IgD-negative memory B cell (primary cell): ENCODE measurements around the gene KRT74. TPM values are rescaled to one million over a fixed set of nuclear protein-coding genes. Genes with fewer than 3 reads are reported as not detected.
A peak's percentile ranks its signal among the peaks of the same experiment; 100 is the strongest.
"Not testable (repeated sequence)": the region's sequence is repeated elsewhere in the genome, so short reads cannot be mapped to it uniquely, and the experiment has no call there.

ENCODE experiments used
- H3K27ac Mint-ChIP-seq, 3 donors: one replicate each; pipeline ENCODE4 v1.8.0; 2020 to 2022; ENCODE audit warnings: mild to moderate bottlenecking in 3 of 3, mixed read lengths in 3 of 3, moderate library complexity in 1 of 3
- H3K27me3 Mint-ChIP-seq: one replicate; pipeline ENCODE4 v1.8.0; 2021; ENCODE audit warnings: mixed read lengths
- H3K36me3 Mint-ChIP-seq: one replicate; pipeline ENCODE4 v1.8.0; 2020; ENCODE audit warnings: mild to moderate bottlenecking, mixed read lengths
- H3K4me1 Mint-ChIP-seq, 3 donors: one replicate each; pipeline ENCODE4 v1.8.0; 2020 to 2022; ENCODE audit warnings: mixed read lengths in 3 of 3, mild to moderate bottlenecking in 1 of 3
- H3K4me3 Mint-ChIP-seq, 4 donors: one replicate each; pipeline ENCODE4 v1.8.0; 2020 to 2022; ENCODE audit warnings: mild to moderate bottlenecking in 4 of 4, mixed read lengths in 4 of 4, moderate library complexity in 3 of 4
- H3K9me3 Mint-ChIP-seq, 3 donors: one replicate each; pipeline ENCODE4 v1.8.0; 2020 to 2021; ENCODE audit warnings: mixed read lengths in 3 of 3, mild to moderate bottlenecking in 1 of 3
- polyA plus RNA-seq: library from polyadenylated mRNA; unstranded; fragments of 300-500 nt; fragmentation: Illumina TruSeq; gene quantifications from one replicate; pipeline ENCODE4 v1.2.3, GENCODE V29; 2021

The KRT74 gene
- polyA plus RNA-seq, 1 donor from 2014 or later: not detected

DNA sequence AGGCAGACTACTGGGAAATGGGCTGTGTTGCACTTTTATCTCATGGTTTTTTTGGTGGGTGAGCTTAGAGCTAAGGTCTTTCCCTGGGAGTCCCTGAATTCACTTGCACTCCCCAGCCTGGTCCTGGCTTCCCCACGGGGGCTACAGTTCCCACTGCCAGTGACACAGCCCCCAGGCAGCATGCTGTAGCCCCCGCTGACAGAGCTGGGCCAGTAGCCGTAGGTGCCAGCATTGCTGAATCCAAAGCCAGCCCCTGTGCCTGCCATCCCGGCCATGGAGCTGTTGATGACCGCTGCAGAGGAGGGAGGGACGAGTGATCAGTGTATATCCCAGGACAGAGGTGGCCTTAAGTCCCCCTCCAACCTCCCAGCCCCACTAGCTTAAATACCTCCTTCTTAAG, 34.5 kb upstream of the KRT74 start:
- Mint-ChIP-seq H3K4me1 (peaks cover 0 to 2% (median 0%) of the 10 kb centered on the region in 3 donors), H3K27ac (no peak overlapping the region), H3K27me3 (peaks cover 32% of the 10 kb centered on the region), H3K36me3 (no peaks in the 10 kb centered on the region), H3K4me3 (no peak overlapping the region), H3K9me3 (no peaks in the 10 kb centered on the region)

DNA sequence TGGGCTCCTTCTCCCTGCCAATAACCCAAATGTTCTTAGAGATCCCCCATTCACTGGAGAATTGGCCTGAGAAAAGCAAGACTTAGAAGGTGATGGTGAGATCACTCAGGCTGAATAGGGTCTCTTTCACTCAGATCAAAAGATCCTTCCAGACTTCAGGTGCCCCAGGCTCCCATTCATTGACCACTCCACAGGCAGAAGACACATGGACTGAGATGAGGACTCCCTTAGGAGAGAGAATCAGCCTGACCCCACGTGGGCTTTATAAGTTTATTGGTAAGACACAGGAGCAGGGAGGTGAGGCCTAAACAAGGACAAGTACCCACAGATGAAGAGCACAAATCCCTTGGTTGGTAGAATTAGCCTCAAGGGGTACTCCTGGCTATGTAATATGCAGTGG, 33.7 kb upstream of the KRT74 start:
- peaks cover 32% of the 10 kb centered on the region for H3K27me3 Mint-ChIP-seq
- peaks cover 0 to 2% (median 0%) of the 10 kb centered on the region in 3 donors for H3K4me1 Mint-ChIP-seq
- no peak overlapping the region for H3K27ac Mint-ChIP-seq
- H3K9me3 Mint-ChIP-seq: no peaks in the 10 kb centered on the region
- H3K36me3 Mint-ChIP-seq: no peaks in the 10 kb centered on the region
- no peak overlapping the region for H3K4me3 Mint-ChIP-seq

DNA sequence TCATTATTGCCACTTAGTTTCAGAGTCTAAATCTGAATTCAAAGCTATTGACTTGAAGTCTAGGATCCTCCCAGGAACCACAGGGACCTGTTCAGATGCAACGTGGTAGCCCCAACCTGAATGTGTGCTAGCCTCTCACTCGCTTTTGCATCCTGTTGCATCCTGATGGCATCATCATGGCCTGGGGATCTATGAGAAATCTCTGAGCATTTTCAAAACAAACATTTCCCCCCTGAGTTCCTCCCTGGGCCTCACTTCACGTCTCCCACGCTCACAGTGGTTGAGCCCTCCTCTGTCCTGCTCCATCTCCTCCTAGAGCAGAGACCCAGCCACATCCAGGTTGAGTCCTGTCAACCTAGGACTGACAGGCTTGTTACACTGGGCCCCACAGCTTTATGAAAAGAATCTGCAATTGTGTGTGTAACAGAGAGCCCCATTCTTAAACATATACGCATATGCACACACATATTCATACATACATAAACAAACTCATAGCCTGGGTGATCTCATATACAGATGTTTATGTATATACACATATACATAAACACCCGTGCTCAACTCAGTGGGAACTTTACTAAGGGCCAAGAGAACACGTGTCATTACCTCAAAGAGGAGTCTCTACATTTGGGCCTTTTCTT, 33.1 kb upstream of the KRT74 start:
- H3K27me3 Mint-ChIP-seq: peaks cover 28% of the 10 kb centered on the region
- H3K27ac Mint-ChIP-seq: no peak overlapping the region
- no peaks in the 10 kb centered on the region for H3K9me3 Mint-ChIP-seq
- peaks cover 0 to 2% (median 0%) of the 10 kb centered on the region in 3 donors for H3K4me1 Mint-ChIP-seq
- no peak overlapping the region for H3K4me3 Mint-ChIP-seq
- H3K36me3 Mint-ChIP-seq: no peaks in the 10 kb centered on the region

DNA sequence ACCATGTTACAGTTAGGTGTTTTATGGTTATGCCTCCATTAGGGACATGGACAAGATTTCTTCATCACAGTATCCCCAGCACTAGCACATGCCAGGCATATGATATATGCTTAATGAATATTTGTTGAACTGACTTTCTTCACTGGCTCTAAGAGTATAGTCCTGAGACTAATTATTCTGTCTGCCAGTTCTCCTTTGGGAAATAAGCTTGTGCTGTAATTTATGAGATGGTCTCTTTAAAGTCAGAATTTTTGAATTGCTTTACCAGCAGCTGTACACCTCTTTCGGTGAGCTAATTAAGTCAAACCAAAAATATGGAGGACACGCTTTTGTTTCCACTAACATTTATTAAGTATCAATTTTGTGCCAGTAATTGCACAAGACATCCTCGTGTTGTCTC, 32.5 kb upstream of the KRT74 start:
- H3K4me3 Mint-ChIP-seq: no peak overlapping the region
- no peaks in the 10 kb centered on the region for H3K9me3 Mint-ChIP-seq
- no peaks in the 10 kb centered on the region for H3K36me3 Mint-ChIP-seq
- no peak overlapping the region for H3K27ac Mint-ChIP-seq
- peaks cover 26% of the 10 kb centered on the region for H3K27me3 Mint-ChIP-seq
- H3K4me1 Mint-ChIP-seq: peaks cover 0 to 2% (median 0%) of the 10 kb centered on the region in 3 donors

DNA sequence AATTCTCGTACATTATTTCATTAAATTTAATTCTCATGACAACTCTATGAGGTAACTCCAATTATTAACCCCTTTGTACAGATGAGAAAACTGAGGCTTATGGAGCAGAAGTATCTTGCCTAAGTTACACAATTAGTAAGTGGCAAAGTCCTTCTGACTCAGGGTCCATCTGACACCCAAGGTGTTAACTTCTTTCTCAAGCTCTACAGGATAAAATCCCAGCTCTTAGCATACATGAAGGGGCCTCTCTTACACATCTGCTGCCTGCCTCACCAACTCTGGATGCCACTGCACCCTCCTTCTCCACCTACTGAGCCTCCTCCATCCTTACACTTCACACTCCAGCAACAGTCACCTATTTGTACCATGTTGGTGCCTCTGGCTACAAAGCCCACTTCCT, 31.9 kb upstream of the KRT74 start:
- Mint-ChIP-seq H3K4me3 (no peak overlapping the region), H3K27me3 (peaks cover 23% of the 10 kb centered on the region), H3K36me3 (no peaks in the 10 kb centered on the region), H3K27ac (no peak overlapping the region), H3K9me3 (no peaks in the 10 kb centered on the region), H3K4me1 (peaks cover 0 to 2% (median 0%) of the 10 kb centered on the region in 3 donors)

DNA sequence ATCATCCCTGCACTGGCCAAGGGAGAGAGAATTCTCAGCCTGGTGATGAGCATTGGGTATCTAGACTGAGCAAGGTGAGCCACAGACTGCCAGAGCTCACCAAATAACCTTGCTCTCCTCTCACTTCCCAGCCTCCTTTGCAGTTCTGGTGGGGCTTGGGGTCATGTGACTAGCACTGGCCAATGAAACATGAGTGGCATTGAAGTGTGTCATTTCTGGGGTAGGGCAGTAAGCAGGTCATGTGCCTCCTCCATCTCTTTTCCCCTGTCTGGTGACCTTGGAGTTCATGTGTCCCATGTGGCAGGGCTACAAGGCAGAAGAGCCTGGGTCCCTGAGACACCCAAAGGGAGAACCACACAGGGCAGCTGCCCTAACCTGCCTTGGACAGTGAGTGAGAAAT, 31.2 kb upstream of the KRT74 start:
- H3K9me3 Mint-ChIP-seq: no peaks in the 10 kb centered on the region
- H3K27me3 Mint-ChIP-seq: peaks cover 26% of the 10 kb centered on the region
- peak overlapping the region in 1 of 3 donors; percentile 74 for H3K27ac Mint-ChIP-seq
- peaks cover 0 to 2% (median 0%) of the 10 kb centered on the region in 3 donors for H3K4me1 Mint-ChIP-seq
- H3K36me3 Mint-ChIP-seq: no peaks in the 10 kb centered on the region
- H3K4me3 Mint-ChIP-seq: no peak overlapping the region

DNA sequence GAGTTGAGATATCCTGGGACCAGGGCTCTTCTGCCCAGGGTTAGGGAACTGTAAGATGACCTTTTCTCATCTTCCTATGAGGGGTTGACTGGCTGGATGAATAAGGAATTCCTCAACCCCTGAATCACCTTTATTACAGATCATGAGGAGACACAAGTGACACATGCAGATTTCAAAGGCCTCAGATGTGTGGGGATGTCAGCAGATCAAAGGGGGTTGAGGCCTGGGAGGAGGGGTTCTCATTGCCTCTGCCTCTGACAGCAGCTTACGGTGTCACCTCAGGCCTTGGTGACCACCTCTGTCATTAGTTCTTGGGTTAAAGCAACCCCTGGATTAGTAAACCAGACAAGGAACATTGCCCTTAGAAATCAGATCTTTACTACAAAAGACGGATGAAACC, 29.7 kb upstream of the KRT74 start:
- Mint-ChIP-seq H3K27me3 (peaks cover 21% of the 10 kb centered on the region), H3K27ac (no peak overlapping the region), H3K4me1 (peaks cover 0 to 2% (median 0%) of the 10 kb centered on the region in 3 donors), H3K36me3 (no peaks in the 10 kb centered on the region), H3K9me3 (peaks cover 0 to 2% (median 0%) of the 10 kb centered on the region in 3 donors), H3K4me3 (no peak overlapping the region)

DNA sequence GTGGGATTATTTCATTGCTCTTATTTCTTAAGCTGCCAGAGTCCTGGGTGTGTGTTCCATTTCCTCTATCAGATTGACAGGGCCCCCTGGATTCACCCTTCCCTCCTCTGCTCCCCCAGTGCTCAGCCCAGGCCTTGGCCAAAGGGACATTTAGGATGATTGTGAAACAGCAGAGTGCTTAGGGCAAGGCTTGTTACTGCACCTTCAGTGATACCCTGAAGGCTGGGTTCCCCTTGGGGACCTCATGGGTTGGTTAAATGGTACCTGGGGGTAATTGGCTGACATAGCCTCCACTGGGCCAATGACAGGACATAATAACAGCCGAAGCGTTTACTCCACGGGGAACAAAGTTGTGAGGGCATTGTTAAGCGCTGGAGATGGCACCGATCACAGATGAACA, 28.9 kb upstream of the KRT74 start:
- no peak overlapping the region for H3K27ac Mint-ChIP-seq
- H3K36me3 Mint-ChIP-seq: no peaks in the 10 kb centered on the region
- no peak overlapping the region for H3K4me3 Mint-ChIP-seq
- H3K9me3 Mint-ChIP-seq: peaks cover 0 to 2% (median 0%) of the 10 kb centered on the region in 3 donors
- peaks cover 21% of the 10 kb centered on the region for H3K27me3 Mint-ChIP-seq
- H3K4me1 Mint-ChIP-seq: peaks cover 0 to 2% (median 0%) of the 10 kb centered on the region in 3 donors

DNA sequence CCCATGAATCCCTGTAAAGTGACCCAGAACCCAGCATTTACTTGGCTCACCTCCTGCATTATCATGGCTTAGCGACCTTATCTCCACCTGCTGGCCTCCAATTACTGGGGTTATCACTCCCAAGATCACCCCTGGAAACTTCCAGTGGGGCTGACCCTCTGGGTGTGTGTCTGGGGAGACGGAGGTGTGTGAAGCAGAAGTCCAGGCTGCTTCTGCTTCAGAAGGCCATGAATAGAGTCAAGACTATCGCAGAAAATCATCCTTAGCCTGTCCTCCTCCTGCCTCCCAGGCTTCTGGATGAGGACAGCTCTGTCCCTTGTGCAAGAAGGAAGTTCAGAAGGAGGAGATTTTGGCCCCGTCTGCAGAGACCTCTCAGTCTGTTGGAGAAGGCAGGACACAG, 28.0 kb upstream of the KRT74 start:
- peaks cover 0 to 2% (median 0%) of the 10 kb centered on the region in 3 donors for H3K9me3 Mint-ChIP-seq
- peaks cover 20% of the 10 kb centered on the region for H3K27me3 Mint-ChIP-seq
- H3K36me3 Mint-ChIP-seq: no peaks in the 10 kb centered on the region
- H3K4me1 Mint-ChIP-seq: peaks cover 0 to 2% (median 0%) of the 10 kb centered on the region in 3 donors
- H3K27ac Mint-ChIP-seq: no peak overlapping the region
- no peak overlapping the region for H3K4me3 Mint-ChIP-seq

DNA sequence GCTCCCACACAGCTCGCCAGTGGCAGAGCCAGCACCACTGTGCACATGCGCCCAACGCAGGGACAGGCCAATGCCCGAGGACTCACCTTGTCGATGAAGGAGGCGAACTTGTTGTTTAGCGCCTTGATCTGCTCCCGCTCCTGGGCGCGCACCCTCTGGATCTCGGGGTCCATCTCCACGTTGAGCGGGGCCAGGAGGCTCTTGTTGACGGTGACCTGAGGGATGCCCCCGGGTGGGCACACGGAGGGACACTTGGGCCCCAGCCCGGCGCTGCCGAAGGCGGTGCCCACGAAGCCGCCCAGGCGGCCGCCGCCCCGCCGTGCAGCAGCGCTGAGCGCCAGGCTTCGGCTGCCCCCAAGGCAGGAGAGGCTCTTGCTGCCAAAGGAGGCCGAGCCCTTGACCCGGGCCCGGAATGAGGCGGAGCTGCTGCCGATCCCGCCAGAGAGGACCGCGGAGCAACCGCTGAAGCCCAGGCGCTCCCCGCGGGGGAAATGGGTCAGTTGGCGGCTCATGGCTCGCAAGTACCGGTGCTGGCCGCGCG, 27.4 kb upstream of the KRT74 start, which contains the start of gene KRT72:
Gene KRT72, minus strand, starts transcription at position 523 of the 541 bp plus-strand sequence. Its CDS starts 11 bp downstream, at position 512.
- H3K4me3 Mint-ChIP-seq: no peak within 1 kb of the TSS
- no peaks in the 10 kb centered on the region for H3K36me3 Mint-ChIP-seq
- H3K27me3 Mint-ChIP-seq: peaks cover 21% of the 10 kb centered on the region

DNA sequence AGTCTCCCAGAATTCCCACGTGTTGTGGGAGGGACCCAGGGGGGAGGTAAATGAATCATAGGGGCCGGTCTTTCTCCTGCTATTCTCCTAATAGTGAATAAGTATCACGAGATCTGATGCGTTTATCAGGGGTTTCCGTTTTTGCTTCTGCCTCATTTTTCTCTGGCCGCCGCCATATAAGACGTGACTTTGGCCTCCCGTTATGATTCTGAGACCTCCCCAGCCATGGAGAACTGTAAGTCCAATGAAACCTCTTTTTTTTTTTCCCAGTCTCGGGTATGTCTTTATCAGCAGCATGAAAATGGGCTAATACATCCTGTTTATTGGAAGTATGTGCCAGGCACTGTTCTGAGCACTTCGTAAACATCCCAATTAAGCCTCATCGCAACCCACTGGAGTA, 26.8 kb upstream of the KRT74 start:
- Mint-ChIP-seq H3K27me3 (peaks cover 21% of the 10 kb centered on the region), H3K27ac (no peak overlapping the region), H3K4me1 (peaks cover 0 to 2% (median 0%) of the 10 kb centered on the region in 3 donors), H3K36me3 (no peaks in the 10 kb centered on the region), H3K9me3 (peaks cover 0 to 2% (median 0%) of the 10 kb centered on the region in 3 donors), H3K4me3 (no peak overlapping the region)

More for the DNA sequence above, 27.4 kb upstream of the KRT74 start, which contains the start of gene KRT72:
- Mint-ChIP-seq H3K27ac (no peak within 1 kb of the TSS), H3K4me1 (peaks cover 0 to 2% (median 0%) of the 10 kb centered on the region in 3 donors), H3K9me3 (peaks cover 0 to 2% (median 0%) of the 10 kb centered on the region in 3 donors)

DNA sequence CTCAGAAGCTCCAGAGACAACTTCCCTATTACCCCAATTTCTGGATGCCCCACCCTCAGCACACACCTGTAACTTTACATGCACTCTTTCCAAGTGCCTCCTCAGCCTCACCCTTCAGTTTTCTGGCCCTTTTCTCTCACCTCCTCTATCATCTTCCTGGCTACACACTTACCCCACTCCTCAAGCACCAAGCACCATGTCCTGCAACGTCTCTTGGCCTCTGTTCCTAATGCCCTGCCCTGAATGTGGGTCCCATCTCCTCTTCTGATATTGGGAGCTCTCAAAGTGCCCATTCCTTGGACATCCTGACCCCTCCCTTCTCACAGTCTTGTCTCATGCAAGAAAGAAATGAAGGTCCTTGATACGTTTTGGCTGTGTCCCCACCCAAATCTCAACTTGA, 26.4 kb upstream of the KRT74 start:
- H3K27me3 Mint-ChIP-seq: peaks cover 21% of the 10 kb centered on the region
- H3K4me3 Mint-ChIP-seq: no peak overlapping the region
- H3K27ac Mint-ChIP-seq: no peak overlapping the region
- H3K36me3 Mint-ChIP-seq: no peaks in the 10 kb centered on the region
- peaks cover 0 to 2% (median 0%) of the 10 kb centered on the region in 3 donors for H3K4me1 Mint-ChIP-seq
- peaks cover 0 to 2% (median 0%) of the 10 kb centered on the region in 3 donors for H3K9me3 Mint-ChIP-seq

DNA sequence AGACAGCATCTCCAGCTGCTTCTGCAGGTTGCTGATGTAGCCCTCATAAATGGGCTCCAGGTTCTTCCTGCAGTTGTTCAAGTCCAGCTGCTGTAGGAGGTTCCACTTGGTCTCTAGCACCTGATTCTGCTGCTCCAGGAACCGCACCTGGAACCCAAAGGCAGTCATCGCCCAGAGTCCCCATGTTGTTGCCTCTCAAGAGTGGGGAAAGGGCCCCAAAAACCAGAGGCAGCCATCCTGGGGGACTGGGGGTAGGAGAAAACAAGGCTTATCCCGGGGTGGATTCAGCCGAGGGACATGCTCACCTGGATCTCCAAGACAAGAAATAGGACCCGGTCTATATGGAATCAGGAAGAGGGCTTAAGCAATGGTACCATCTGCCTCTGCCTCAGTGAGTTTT, 25.3 kb upstream of the KRT74 start:
- peaks cover 0 to 2% (median 0%) of the 10 kb centered on the region in 3 donors for H3K4me1 Mint-ChIP-seq
- H3K4me3 Mint-ChIP-seq: no peak overlapping the region
- H3K27ac Mint-ChIP-seq: no peak overlapping the region
- peaks cover 0 to 5% (median 0%) of the 10 kb centered on the region in 3 donors for H3K9me3 Mint-ChIP-seq
- H3K27me3 Mint-ChIP-seq: peaks cover 24% of the 10 kb centered on the region
- H3K36me3 Mint-ChIP-seq: no peaks in the 10 kb centered on the region

DNA sequence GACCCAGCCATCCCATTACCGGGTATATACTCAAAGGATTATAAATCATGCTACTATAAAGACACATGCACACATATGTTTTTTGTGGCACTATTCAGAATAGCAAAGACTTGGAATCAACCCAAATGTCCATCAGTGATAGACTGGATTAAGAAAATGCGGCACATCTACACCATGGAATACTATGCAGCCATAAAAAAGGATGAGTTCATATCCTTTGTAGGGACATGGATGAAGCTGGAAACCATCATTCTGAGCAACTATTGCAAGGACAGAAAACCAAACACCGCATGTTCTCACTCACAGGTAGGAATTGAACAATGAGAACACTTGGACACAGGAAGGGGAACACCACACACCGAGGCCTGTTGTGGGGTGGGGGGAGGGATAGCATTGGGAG, 20.6 kb upstream of the KRT74 start:
- H3K27me3 Mint-ChIP-seq: peaks cover 14% of the 10 kb centered on the region
- not testable (repeated sequence) for H3K4me3 Mint-ChIP-seq, H3K9me3 Mint-ChIP-seq, H3K4me1 Mint-ChIP-seq, H3K27ac Mint-ChIP-seq, H3K36me3 Mint-ChIP-seq

DNA sequence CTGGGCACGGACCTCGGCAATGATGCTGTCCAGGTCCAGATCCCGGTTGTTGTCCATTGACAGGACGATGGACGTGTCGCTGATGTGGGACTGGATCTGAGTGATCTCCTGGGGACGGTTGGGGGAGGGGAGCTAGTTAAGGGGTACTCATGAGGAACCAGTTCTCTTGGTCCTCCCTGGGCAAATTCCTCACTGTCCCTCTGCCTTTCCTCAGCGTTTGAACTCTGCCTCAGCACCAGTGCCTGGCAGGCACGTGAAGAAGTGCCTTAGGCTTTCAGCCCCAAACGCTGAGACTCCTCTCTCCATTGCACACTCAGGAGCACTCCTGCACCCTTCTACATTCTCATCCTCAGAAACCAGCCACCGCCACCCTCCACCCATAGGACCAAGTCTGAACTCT, 17.9 kb upstream of the KRT74 start:
- Mint-ChIP-seq H3K27me3 (peaks cover 14% of the 10 kb centered on the region), H3K9me3 (peaks cover 0 to 3% (median 0%) of the 10 kb centered on the region in 3 donors), H3K4me3 (no peak overlapping the region), H3K4me1 (peaks cover 0 to 2% (median 0%) of the 10 kb centered on the region in 3 donors), H3K27ac (peak overlapping the region in 1 of 3 donors; percentile 3), H3K36me3 (no peaks in the 10 kb centered on the region)

DNA sequence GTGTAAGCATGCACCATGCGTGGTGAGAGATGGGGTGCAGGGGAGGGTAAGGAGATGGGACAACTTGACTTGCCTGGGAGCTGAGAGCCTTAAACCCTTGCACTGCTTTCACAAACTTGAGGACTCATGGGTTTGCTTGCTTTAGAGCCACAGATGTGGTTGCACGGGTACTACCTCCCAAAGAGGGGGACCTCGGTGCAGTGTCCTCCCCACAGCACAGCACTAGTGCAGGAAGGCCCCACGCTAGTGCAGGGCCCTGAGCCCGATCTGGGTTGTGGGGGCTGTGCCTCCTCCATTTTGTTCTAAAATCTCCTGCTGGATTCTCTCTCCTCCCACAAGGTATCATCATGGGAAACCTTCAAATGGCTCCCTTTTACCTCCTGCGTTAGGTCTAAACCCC, 16.4 kb upstream of the KRT74 start:
- no peak overlapping the region for H3K27ac Mint-ChIP-seq

More for the DNA sequence above, 16.4 kb upstream of the KRT74 start:
- Mint-ChIP-seq H3K9me3 (peaks cover 0 to 3% (median 0%) of the 10 kb centered on the region in 3 donors), H3K27me3 (peaks cover 13% of the 10 kb centered on the region), H3K36me3 (no peaks in the 10 kb centered on the region), H3K4me3 (no peak overlapping the region), H3K4me1 (peaks cover 0 to 2% (median 0%) of the 10 kb centered on the region in 3 donors)
